ENCODE measurements around the gene NUDT16L1. TPM values are rescaled to one million over a fixed set of nuclear protein-coding genes. Genes with fewer than 3 reads are reported as not detected.

NUDT16L1 gene
- total and polyA plus RNA-seq, 2 of the 4 experiments (the other 2 are of a cell fraction) = 22.9 to 44.3 TPM

DNA sequence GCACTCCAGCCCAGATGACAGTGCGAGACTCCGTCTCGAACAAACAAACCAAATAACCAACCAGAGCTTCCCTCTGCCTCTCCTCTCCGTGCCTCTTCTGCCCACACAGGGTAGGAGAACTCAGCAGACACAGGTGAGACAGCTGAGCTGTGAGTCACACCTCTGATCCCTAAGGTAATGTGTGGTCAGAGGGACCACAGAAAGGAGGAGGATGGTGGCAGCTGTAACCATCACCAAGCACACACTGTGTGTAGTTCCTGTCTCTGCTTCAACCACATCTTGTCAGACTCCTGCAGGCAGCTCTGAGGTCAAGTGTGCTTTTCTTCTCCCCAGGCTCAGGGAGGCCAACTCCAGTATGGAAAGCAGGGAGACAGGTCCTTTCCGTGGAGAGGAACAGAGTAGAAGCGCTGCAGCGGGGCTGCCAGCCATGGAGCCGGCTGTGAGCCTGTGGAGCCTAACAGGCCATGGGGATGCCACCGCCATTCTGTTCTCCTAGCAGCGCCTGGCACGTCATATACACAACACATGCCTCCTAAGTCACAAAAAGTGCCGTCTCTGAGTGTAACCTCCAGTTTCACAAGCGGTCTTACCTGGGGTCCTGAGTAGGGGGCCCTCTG, 7.1 kb downstream of the NUDT16L1 start:
- H3K56ac ChIP-seq (ENCODE audit: extremely low read depth, insufficient read depth, low read length) = no peak overlapping the region
- no peak overlapping the region for H2BK5ac ChIP-seq (ENCODE audit: low read depth, low read length, poor library complexity, severe bottlenecking)
- no peak overlapping the region for H3K9ac ChIP-seq (ENCODE audit: low read depth, low read length)
- 80% methylated on average over 1 of the region's 13 CpGs; no CpG with 5 or more reads in 1 of the 2 experiments for WGBS, 2 experiments (ENCODE audit: extremely low coverage in 2 of 2, insufficient read length in 1 of 2)
- no peak for TF ChIP-seq MXI1 (IDR thresholded peaks at IDR 0.05; ENCODE audit: borderline replicate concordance, low read depth, low read length)
- ChIA-PET POLR2A (ENCODE audit: unreplicated experiment) (no interaction called here), CTCF (no interaction called here)
- no peaks in the 10 kb centered on the region for H3K27me3 ChIP-seq (ENCODE audit: control insufficient read depth, insufficient read depth, low read length)
- H3K79me1 ChIP-seq (ENCODE audit: low read depth in 1 of 2, low read length in 2 of 2) = peaks cover 0 to 13% of the 10 kb centered on the region in 2 experiments; a peak in 1 of 4 replicates
- no peak overlapping the region for H4K8ac ChIP-seq (ENCODE audit: low read depth in 2 of 2, low read length in 2 of 2)
- no peak overlapping the region for H2BK120ac ChIP-seq (ENCODE audit: low read depth, low read length)
- H4K91ac ChIP-seq (ENCODE audit: insufficient read depth, low read depth, low read length) = no peak overlapping the region
- ATAC-seq (ENCODE audit: low read depth) (no peak), DNase-seq (no peak)
- no peak overlapping the region for H2BK15ac ChIP-seq (ENCODE audit: low read depth, low read length)
- no peak overlapping the region for H3K4ac ChIP-seq (ENCODE audit: low read depth, low read length)
- 0 out of 2 replicates have a peak, but pooled peaks cover 3% of the 10 kb centered on the region for H3K9me1 ChIP-seq (ENCODE audit: insufficient read depth, low read length)
- H3K4me3 ChIP-seq (ENCODE audit: insufficient read depth, low read depth, low read length) = no peak overlapping the region
- no peak overlapping the region for H2AK5ac ChIP-seq (ENCODE audit: low read depth, low read length)
- intact Hi-C loops (cut with micrococcal nuclease) (no loop called here), in situ Hi-C loops (cut with MboI; ENCODE audit: low sequenced_read_pairs) (no loop called here), dilution Hi-C loops (cut with HindIII; ENCODE audit: low sequenced_read_pairs, unreplicated experiment) (no loop called here)
- H3K4me2 ChIP-seq (ENCODE audit: low read depth, low read length) = no peak overlapping the region
- H4K20me1 ChIP-seq (ENCODE audit: insufficient read depth, low read length) = peaks cover 7% of the 10 kb centered on the region; the same call in 1 of the 2 replicates
- H2AK9ac ChIP-seq (replicated peaks; ENCODE audit: low read depth, low read length, poor library complexity) = no peak overlapping the region
- H3K9me3 ChIP-seq (ENCODE audit: control insufficient read depth, insufficient read depth, low read length) = no peaks in the 10 kb centered on the region
- H3K27ac ChIP-seq (ENCODE audit: insufficient read depth, low read length) = no peak overlapping the region
- no peaks in the 10 kb centered on the region; the same call in 1 of the 2 replicates for H3K4me1 ChIP-seq (ENCODE audit: control insufficient read depth, insufficient read depth, low read length)
- no TSS peak for BruUV-seq (replicated peaks)
- no peak overlapping the region for H4K5ac ChIP-seq (ENCODE audit: low read depth, low read length)
- no peak overlapping the region for H2BK20ac ChIP-seq (ENCODE audit: low read depth, low read length)
- H3K36me3 ChIP-seq (ENCODE audit: control insufficient read depth, insufficient read depth, low read length) = peaks cover 70% of the 10 kb centered on the region
- H3K18ac ChIP-seq (ENCODE audit: low read depth, low read length) = no peak overlapping the region
- H3K14ac ChIP-seq (replicated peaks; ENCODE audit: low read depth, low read length) = no peak overlapping the region
- H2AFZ ChIP-seq (replicated peaks; ENCODE audit: low read length, poor library complexity) = no peak overlapping the region
- no peak overlapping the region for H3K23ac ChIP-seq (ENCODE audit: low read depth, low read length)
